ENCODE measurements around the gene RHCG.
A peak's percentile ranks its signal among the peaks of the same experiment; 100 is the strongest.

Gene RHCG

DNA sequence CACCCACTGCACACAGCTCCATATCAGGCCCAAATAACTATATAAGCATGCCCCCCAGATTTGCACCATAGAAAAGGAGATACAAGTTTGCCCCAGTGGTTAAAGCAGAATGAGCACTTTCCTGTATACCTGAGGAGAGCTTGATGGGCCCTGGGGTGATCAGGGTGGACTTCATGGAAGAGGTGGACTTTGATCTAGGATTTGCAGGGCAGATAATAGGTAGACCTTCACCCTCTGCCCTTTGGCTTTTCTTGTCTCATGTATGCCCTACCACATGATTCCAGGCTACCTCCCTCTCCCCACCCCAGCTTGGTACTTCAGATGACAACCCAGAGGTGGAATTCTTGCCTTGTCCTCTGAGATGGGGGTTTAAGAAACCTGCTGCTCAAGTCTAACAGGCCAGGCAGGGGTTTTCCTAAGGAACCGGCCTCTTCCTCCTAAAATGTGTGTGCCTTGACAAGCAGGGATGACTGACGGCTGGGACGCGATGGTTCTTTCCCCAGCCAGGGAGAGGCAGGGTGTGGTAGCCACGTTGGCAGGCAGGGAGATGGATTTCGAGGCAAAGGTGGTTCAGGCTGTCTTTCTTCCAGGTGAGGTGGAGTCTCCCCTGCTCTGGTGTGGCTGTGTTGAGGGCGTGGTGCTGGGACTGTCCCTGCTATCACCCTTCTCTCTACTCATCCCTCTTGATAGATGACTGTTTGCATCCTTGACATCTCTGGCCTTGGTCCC, 6.6 kb upstream of the RHCG start:
- DNase-seq (ENCODE audit: low read depth): no peak

DNA sequence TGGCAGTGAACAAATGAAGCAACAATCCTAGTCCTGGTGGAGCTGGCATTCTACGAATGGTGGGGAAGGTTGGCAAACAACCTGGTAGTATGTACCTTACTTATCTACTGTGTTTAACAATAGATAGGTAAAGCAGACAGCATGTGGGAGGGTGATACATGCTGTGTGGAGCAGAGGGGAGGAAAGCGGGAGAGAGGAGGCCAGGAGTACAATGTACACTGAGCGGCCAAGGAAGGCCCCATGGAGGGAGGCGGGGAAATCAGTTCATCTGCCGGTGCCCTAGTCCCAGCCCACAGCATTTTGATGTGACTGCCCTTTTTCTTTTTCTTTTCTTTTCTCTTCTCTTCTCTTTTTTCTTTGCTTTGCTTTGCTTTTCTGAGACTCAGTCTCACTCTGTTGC, 5.3 kb upstream of the RHCG start:
- no peak for DNase-seq (ENCODE audit: low read depth)

- no peak for DNase-seq (ENCODE audit: low read depth)
These were observed 4.3 kb upstream of the RHCG start for GRCh38 chr15:89500397-89501270.

GRCh38 chr15:89499156-89499555, 2.8 kb upstream of the RHCG start:
- DNase-seq (ENCODE audit: low read depth): no peak

GRCh38 chr15:89498574-89498906, 2.2 kb upstream of the RHCG start:
- DNase-seq (ENCODE audit: low read depth): no peak

DNA sequence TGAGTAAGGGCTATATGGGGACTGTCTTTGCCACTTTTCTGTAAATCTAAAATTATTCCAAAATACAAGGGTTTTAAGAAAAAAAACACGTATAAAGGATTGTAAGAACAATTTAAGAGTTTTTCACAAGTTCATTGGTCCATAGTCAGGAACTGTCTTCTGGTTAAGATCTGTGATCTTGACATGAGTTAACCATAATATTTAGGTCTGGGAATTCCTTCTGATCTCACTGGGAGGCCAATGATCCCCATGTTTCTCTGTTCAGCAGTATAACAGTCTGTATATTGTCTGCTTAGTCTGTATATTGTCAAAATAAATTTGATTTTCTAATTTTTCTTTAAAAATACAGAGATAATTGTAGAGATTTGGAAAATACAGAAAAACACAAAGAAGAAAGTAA, 848 bp upstream of the RHCG start:
- no peak for DNase-seq (ENCODE audit: low read depth)

- DNase-seq (ENCODE audit: low read depth): no peak
These were observed 691 bp downstream of the RHCG start for GRCh38 chr15:89495638-89496145.

DNA sequence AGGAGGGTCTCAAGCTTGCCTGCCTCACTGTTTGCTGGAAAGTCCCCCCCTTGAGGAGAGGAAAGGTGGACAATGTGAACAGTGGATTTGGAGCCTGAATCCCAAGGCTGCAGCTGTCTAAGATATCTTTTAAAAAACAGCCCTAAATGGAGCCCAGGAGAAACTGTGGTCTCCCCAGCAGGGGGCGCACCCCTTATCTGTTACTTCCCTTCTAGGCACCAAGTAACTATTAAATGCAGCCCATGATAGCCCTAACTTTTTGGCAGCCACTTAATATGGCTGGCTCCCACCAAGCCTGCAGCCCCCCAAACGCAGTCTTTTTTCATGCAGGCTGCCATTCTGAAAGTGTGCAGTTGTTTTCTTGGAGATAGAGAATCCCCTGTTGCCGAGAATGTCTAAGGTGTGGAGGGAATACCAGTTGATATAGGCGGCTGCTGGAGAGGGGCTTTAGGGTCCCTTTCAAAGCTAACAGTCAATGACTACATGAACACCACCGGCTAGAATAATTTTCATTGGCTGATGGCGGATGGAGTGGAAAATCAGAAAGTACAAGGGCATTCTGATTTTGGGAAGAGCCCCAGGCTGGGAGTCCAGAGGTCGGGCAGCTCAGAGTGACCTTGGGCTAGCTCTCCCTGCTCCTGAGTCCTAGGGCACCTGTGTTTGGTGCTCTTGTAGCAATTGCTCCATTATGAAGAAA, 1.3 kb downstream of the RHCG start:
- no peak for DNase-seq (ENCODE audit: low read depth)

DNA sequence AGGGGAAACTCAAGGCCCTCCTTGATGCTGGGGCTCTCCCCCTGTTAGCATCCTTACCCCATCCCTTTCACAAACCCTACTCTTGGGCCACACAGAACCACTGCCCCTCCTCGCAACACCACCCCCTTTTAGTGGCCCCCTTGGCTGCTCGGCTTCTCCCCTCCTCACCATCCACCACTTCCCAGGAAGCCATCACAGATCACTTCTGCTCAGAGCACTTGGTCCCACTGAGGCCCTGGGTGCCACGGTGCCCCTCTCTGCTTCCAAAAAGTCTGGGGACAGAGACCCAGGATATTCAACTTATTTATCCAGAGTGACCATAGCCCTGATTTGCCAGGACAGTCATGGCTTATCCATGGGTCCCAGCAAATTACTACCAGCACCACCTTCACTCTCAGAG, 2.4 kb downstream of the RHCG start:
- DNase-seq (ENCODE audit: low read depth): no peak

GRCh38 chr15:89492934-89493631, 3.3 kb downstream of the RHCG start:
- no peak for DNase-seq (ENCODE audit: low read depth)

GRCh38 chr15:89492111-89492641, 4.2 kb downstream of the RHCG start:
- DNase-seq (ENCODE audit: low read depth): no peak

GRCh38 chr15:89490814-89491315, 5.5 kb downstream of the RHCG start:
- DNase-seq (ENCODE audit: low read depth): no peak

DNA sequence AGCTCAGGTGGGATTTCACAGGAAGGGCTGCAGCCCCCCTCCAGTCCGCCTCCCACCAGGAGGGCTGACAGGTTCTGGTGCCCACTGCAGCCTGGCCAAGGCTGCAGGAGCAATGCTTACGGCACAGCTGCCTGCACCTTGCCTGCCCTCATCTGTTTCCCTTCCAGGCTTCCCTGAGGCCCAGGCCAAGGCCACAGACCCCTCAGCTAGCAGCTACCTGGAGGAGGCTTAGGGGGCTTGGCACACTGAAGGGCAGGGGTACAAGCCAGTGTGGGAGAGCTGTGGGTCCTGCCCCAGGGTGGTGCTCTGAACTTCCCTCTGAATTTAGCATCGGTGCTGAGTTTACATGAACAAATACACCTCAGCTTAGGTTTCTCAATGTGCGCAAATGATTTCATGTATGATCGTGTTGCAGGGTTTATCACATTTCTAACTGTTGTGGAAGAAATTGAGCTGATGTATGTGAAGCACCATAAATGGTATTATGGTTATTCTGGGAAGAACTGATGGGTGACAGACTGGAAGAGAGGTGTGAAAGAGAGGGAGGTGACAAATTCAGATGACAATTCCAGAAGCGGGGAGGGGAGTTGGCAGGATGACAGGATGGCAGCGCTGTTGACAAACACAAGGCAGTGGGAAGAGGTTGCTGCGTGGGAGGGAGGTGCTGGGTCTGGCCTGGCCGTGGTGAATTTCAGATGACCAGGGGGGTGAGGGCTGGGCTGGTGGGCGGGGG, 6.1 kb downstream of the RHCG start:
- no peak for DNase-seq (ENCODE audit: low read depth)

- DNase-seq (ENCODE audit: low read depth): no peak
These were observed 7.0 kb downstream of the RHCG start for GRCh38 chr15:89489376-89489775.

GRCh38 chr15:89487791-89488190, 8.6 kb downstream of the RHCG start:
- DNase-seq (ENCODE audit: low read depth): no peak

GRCh38 chr15:89486726-89487050, 9.7 kb downstream of the RHCG start:
- peak; percentile 36 for DNase-seq (ENCODE audit: low read depth)

- DNase-seq (ENCODE audit: low read depth): no peak
These were observed 13.3 kb downstream of the RHCG start for GRCh38 chr15:89483079-89483478.

- no peak for DNase-seq (ENCODE audit: low read depth)
These were observed 14.2 kb downstream of the RHCG start for GRCh38 chr15:89482139-89482538.

GRCh38 chr15:89480505-89480904, 15.9 kb downstream of the RHCG start:
- no peak for DNase-seq (ENCODE audit: low read depth)

DNA sequence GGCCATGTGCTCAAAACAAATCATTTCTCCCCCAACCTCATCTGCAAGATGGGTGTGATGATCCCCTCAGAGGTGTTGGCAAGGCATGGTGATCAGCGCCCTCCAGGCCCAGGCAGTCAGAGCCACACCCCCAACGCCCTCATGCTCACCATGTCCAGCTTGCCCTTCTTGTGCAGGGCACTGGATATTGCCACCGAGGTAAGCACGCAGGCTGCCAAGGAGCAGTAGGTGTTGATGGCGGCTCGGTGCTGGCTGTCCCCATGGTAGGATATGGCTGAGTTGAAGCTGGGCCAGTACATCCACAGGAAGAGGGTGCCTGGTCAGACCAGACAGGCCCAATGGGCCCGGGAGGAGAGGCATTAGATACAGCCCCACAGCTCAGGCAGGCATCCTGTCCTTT, 17.2 kb downstream of the RHCG start:
- DNase-seq (ENCODE audit: low read depth): no peak

All from activated T-cell treated with anti-CD3 and anti-CD28 coated beads for 48 hours (primary cell).